GM12891 (cell line): ENCODE data around the gene GFM2.

ENCODE experiments used
- PAX5 ChIP-seq: IDR thresholded peaks from 2 replicates; pipeline ENCODE4 v1.6.1; 2011; ENCODE audit warnings: low read length, moderate library complexity, mild to moderate bottlenecking; ENCODE audit not compliant: insufficient read depth, severe bottlenecking
- POLR2A ChIP-seq: IDR thresholded peaks from 2 replicates; pipeline ENCODE4 v1.6.1; 2011; ENCODE audit warnings: low read depth, low read length, control low read depth
- POLR2AphosphoS5 ChIP-seq: IDR thresholded peaks from 2 replicates; pipeline ENCODE4 v1.6.1; 2011; ENCODE audit warnings: low read depth, low read length, control low read depth
- POU2F2 ChIP-seq: IDR thresholded peaks from 2 replicates; pipeline ENCODE4 v1.6.1; 2011; ENCODE audit warnings: low read depth, mild to moderate bottlenecking, control low read depth, low read length, moderate library complexity
- SPI1 ChIP-seq: IDR thresholded peaks from 2 replicates; pipeline ENCODE4 v1.6.1; 2011; ENCODE audit warnings: low read depth, low read length, control low read depth
- TAF1 ChIP-seq: IDR thresholded peaks from 2 replicates; pipeline ENCODE4 v1.6.1; 2011; ENCODE audit warnings: low read depth, low read length, control low read depth

DNA sequence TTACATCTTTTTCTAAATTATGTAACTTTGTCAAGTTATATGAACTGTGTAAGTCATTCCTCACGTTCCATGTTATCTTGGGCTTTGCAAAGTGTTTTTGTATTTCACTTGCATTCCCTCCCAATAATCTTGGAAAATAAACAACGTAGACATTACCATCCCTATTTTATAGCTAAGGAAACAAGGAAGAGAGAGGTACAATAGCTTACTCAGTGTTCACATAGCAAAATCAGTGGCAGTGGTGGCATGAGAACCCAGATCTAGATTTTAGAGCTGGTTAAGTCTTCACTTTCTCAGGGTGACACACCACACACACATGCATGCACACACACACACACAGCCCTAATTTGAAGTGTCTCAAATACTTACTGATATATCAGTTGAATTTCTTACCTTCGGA is 34.3 kb upstream of the GFM2 start:
- no peak for TF ChIP-seq TAF1
- TF ChIP-seq POLR2A, result no peak
- TF ChIP-seq POLR2AphosphoS5, result no peak
- TF ChIP-seq SPI1, result no peak
- no peak for TF ChIP-seq POU2F2
- no peak for TF ChIP-seq PAX5
